Measurements from ENCODE around the gene UBE2R2. TPM values are rescaled to one million over a fixed set of nuclear protein-coding genes. Genes with fewer than 3 reads are reported as not detected.

The UBE2R2 gene
- total and polyA plus RNA-seq, 2 of the 8 experiments (the other 6 are each of a cell fraction or from before 2014, with no cell fraction given): 19.4 to 42.1 TPM

- TF ChIP-seq USF2 (IDR thresholded peaks at IDR 0.05; ENCODE audit: low read length): no peak
Observed at GRCh38 chr9:33799928-33800704, 16.8 kb upstream of the UBE2R2 start (continued).
